Measurements from ENCODE around the gene ZNF148.
"Not testable (repeated sequence)": the region's sequence is repeated elsewhere in the genome, so short reads cannot be mapped to it uniquely, and the experiment has no call there.

ZNF148 gene

GRCh38 chr3:125349556-125350165 lies 25.5 kb downstream of the ZNF148 start:
- peaks cover 5% of the 10 kb centered on the region for H3K36me3 ChIP-seq (ENCODE audit: insufficient read depth, insufficient read length, low read length)
- TF ChIP-seq SUZ12 (IDR thresholded peaks at IDR 0.05; ENCODE audit: extremely low read depth, insufficient read depth, insufficient read length) (no peak), YY1 (IDR thresholded peaks at IDR 0.05; ENCODE audit: insufficient read depth, insufficient read length) (no peak), ZNF274 (IDR thresholded peaks at IDR 0.05; ENCODE audit: low read depth, low read length) (no peak)
- H3K4me1 ChIP-seq (ENCODE audit: insufficient read depth, insufficient read length) = no peaks in the 10 kb centered on the region
- no peak for DNase-seq (ENCODE audit: low read depth, low spot score)
- no peak overlapping the region for H3K9ac ChIP-seq (ENCODE audit: insufficient read length, low read depth)
- H3K4me3 ChIP-seq (ENCODE audit: insufficient read length, low read depth) = no peak overlapping the region
- H3K9me3 ChIP-seq (ENCODE audit: insufficient read depth, low read length) = peaks cover 15% of the 10 kb centered on the region
- H3K27me3 ChIP-seq (ENCODE audit: insufficient read depth, insufficient read length) = no peaks in the 10 kb centered on the region

- no peaks in the 10 kb centered on the region for H3K27me3 ChIP-seq (ENCODE audit: insufficient read depth, insufficient read length)
- peaks cover 16% of the 10 kb centered on the region for H3K9me3 ChIP-seq (ENCODE audit: insufficient read depth, low read length)
- peaks cover 5% of the 10 kb centered on the region for H3K36me3 ChIP-seq (ENCODE audit: insufficient read depth, insufficient read length, low read length)
- no peak for TF ChIP-seq YY1 (IDR thresholded peaks at IDR 0.05; ENCODE audit: insufficient read depth, insufficient read length)
- no peak for TF ChIP-seq SUZ12 (IDR thresholded peaks at IDR 0.05; ENCODE audit: extremely low read depth, insufficient read depth, insufficient read length)
- no peak for TF ChIP-seq ZNF274 (IDR thresholded peaks at IDR 0.05; ENCODE audit: low read depth, low read length)
- H3K9ac ChIP-seq (ENCODE audit: insufficient read length, low read depth) = no peak overlapping the region
- no peak for DNase-seq (ENCODE audit: low read depth, low spot score)
- no peak overlapping the region for H3K4me3 ChIP-seq (ENCODE audit: insufficient read length, low read depth)
- H3K4me1 ChIP-seq (ENCODE audit: insufficient read depth, insufficient read length) = no peaks in the 10 kb centered on the region
These were observed 26.1 kb downstream of the ZNF148 start for GRCh38 chr3:125349055-125349454.

- H3K4me3 ChIP-seq (ENCODE audit: insufficient read length, low read depth); DNase-seq (ENCODE audit: low read depth, low spot score); H3K4me1 ChIP-seq (ENCODE audit: insufficient read depth, insufficient read length); H3K9ac ChIP-seq (ENCODE audit: insufficient read length, low read depth); H3K27me3 ChIP-seq (ENCODE audit: insufficient read depth, insufficient read length); H3K36me3 ChIP-seq (ENCODE audit: insufficient read depth, insufficient read length, low read length): not testable (repeated sequence)
- H3K9me3 ChIP-seq (ENCODE audit: insufficient read depth, low read length) = peaks cover 46% of the 10 kb centered on the region
These were observed 31.8 kb downstream of the ZNF148 start for GRCh38 chr3:125343367-125343766.

GRCh38 chr3:125340121-125340520 lies 35.0 kb downstream of the ZNF148 start:
- no peaks in the 10 kb centered on the region for H3K36me3 ChIP-seq (ENCODE audit: insufficient read depth, insufficient read length, low read length)
- no peak for DNase-seq (ENCODE audit: low read depth, low spot score)
- TF ChIP-seq YY1 (IDR thresholded peaks at IDR 0.05; ENCODE audit: insufficient read depth, insufficient read length) (no peak), ZNF274 (IDR thresholded peaks at IDR 0.05; ENCODE audit: low read depth, low read length) (no peak), SUZ12 (IDR thresholded peaks at IDR 0.05; ENCODE audit: extremely low read depth, insufficient read depth, insufficient read length) (no peak)
- H3K9ac ChIP-seq (ENCODE audit: insufficient read length, low read depth) = no peak overlapping the region
- no peak overlapping the region for H3K4me3 ChIP-seq (ENCODE audit: insufficient read length, low read depth)
- H3K27me3 ChIP-seq (ENCODE audit: insufficient read depth, insufficient read length) = no peaks in the 10 kb centered on the region
- peaks cover 31% of the 10 kb centered on the region for H3K9me3 ChIP-seq (ENCODE audit: insufficient read depth, low read length)
- H3K4me1 ChIP-seq (ENCODE audit: insufficient read depth, insufficient read length) = no peaks in the 10 kb centered on the region

GRCh38 chr3:125337506-125337905 lies 37.6 kb downstream of the ZNF148 start:
- no peak for TF ChIP-seq ZNF274 (IDR thresholded peaks at IDR 0.05; ENCODE audit: low read depth, low read length)
- no peak for TF ChIP-seq YY1 (IDR thresholded peaks at IDR 0.05; ENCODE audit: insufficient read depth, insufficient read length)
- no peak for TF ChIP-seq SUZ12 (IDR thresholded peaks at IDR 0.05; ENCODE audit: extremely low read depth, insufficient read depth, insufficient read length)
- H3K36me3 ChIP-seq (ENCODE audit: insufficient read depth, insufficient read length, low read length) = no peaks in the 10 kb centered on the region
- no peaks in the 10 kb centered on the region for H3K27me3 ChIP-seq (ENCODE audit: insufficient read depth, insufficient read length)
- H3K9ac ChIP-seq (ENCODE audit: insufficient read length, low read depth) = no peak overlapping the region
- no peak overlapping the region for H3K4me3 ChIP-seq (ENCODE audit: insufficient read length, low read depth)
- H3K9me3 ChIP-seq (ENCODE audit: insufficient read depth, low read length) = peaks cover 28% of the 10 kb centered on the region
- DNase-seq (ENCODE audit: low read depth, low spot score) = no peak
- H3K4me1 ChIP-seq (ENCODE audit: insufficient read depth, insufficient read length) = no peaks in the 10 kb centered on the region

- H3K4me1 ChIP-seq (ENCODE audit: insufficient read depth, insufficient read length) = no peaks in the 10 kb centered on the region
- peaks cover 11% of the 10 kb centered on the region for H3K36me3 ChIP-seq (ENCODE audit: insufficient read depth, insufficient read length, low read length)
- no peaks in the 10 kb centered on the region for H3K27me3 ChIP-seq (ENCODE audit: insufficient read depth, insufficient read length)
- no peak for DNase-seq (ENCODE audit: low read depth, low spot score)
- H3K9ac ChIP-seq (ENCODE audit: insufficient read length, low read depth) = no peak overlapping the region
- TF ChIP-seq ZNF274 (IDR thresholded peaks at IDR 0.05; ENCODE audit: low read depth, low read length) (no peak), YY1 (IDR thresholded peaks at IDR 0.05; ENCODE audit: insufficient read depth, insufficient read length) (no peak), SUZ12 (IDR thresholded peaks at IDR 0.05; ENCODE audit: extremely low read depth, insufficient read depth, insufficient read length) (no peak)
- no peak overlapping the region for H3K4me3 ChIP-seq (ENCODE audit: insufficient read length, low read depth)
- peaks cover 26% of the 10 kb centered on the region for H3K9me3 ChIP-seq (ENCODE audit: insufficient read depth, low read length)
These were observed 40.2 kb downstream of the ZNF148 start for GRCh38 chr3:125334675-125335560.

GRCh38 chr3:125332504-125332903 lies 42.6 kb downstream of the ZNF148 start:
- H3K9ac ChIP-seq (ENCODE audit: insufficient read length, low read depth) = no peak overlapping the region
- TF ChIP-seq YY1 (IDR thresholded peaks at IDR 0.05; ENCODE audit: insufficient read depth, insufficient read length) (no peak), SUZ12 (IDR thresholded peaks at IDR 0.05; ENCODE audit: extremely low read depth, insufficient read depth, insufficient read length) (no peak), ZNF274 (IDR thresholded peaks at IDR 0.05; ENCODE audit: low read depth, low read length) (no peak)
- no peak overlapping the region for H3K4me3 ChIP-seq (ENCODE audit: insufficient read length, low read depth)
- no peak for DNase-seq (ENCODE audit: low read depth, low spot score)
- H3K36me3 ChIP-seq (ENCODE audit: insufficient read depth, insufficient read length, low read length) = peaks cover 22% of the 10 kb centered on the region
- H3K27me3 ChIP-seq (ENCODE audit: insufficient read depth, insufficient read length) = no peaks in the 10 kb centered on the region
- H3K9me3 ChIP-seq (ENCODE audit: insufficient read depth, low read length) = peaks cover 15% of the 10 kb centered on the region
- no peaks in the 10 kb centered on the region for H3K4me1 ChIP-seq (ENCODE audit: insufficient read depth, insufficient read length)
